DMS53 (cell line): ENCODE measurements around the gene CACNA2D3.

Experiments used
- DNase-seq: peaks from one replicate; lab custom pipeline; 2025; lab: John Stamatoyannopoulos, UW

The CACNA2D3 gene

DNA sequence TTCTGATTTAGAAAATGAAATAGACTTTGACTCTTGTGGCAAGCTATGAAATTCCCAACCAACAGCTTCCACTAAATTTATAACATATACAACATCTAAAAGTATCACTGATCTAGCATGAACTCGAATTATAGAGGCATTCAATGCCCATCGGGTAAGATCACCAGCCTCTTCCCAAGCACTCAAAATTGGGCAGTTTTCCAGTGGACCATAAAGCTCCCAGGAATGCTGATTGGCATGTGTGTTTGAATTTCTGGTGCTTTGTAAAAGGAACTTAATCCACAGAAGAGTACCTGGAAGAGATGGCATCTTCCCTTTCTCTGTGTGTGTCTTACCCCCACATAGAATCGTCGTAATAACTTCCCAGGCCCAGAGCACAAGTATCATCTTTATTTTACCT is 795.5 kb downstream of the CACNA2D3 start:
- no peak for DNase-seq

DNA sequence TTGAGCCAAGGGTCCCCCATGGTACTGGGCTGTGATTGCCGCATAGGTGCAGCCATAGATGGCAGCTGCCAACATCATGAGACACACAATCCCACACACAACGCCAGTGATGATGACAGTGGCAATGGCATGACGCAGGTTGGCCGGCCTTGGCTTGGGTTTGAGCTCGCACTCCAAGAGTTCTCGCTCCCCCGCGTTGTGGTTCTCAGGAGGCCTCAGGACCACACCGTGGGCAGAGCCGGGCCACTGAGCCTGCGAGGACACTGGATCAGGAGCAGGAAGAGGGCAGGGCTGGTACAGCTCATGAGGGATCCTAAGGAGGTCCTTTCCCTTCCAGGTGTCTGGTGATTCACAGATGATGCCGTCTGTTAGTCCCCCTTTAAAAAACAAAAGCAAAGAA is 796.2 kb downstream of the CACNA2D3 start:
- no peak for DNase-seq

GRCh38 chr3:54928046-54928770 is 805.9 kb downstream of the CACNA2D3 start, which contains the start of gene LRTM1:
LRTM1 (minus strand) TSS chr3:54928059; CDS start chr3:54927911, 148 bp downstream.
- DNase-seq: no peak

DNA sequence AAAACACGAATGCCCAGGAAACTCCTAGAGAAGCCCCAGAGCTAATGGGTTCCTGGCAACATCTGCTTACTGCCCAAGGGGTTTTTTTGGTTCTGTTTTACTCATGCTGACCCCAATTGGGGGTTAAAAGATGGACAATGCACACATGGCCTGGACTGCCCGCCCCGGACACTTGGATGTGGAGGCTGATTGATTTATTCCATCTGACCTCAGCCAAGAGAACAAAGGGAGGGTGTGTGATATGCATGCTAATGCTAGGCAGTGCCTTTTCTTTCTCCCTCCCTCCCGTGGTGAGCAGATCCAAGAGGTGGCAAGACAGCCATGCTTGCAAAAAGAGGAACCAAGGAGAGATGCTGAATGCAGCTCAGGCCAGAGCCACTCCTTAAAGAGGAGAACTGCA is 808.8 kb downstream of the CACNA2D3 start:
- no peak for DNase-seq

GRCh38 chr3:54932606-54933005 is 810.3 kb downstream of the CACNA2D3 start:
- no peak for DNase-seq

- DNase-seq: no peak
These were observed 813.5 kb downstream of the CACNA2D3 start for GRCh38 chr3:54935869-54936268.

DNA sequence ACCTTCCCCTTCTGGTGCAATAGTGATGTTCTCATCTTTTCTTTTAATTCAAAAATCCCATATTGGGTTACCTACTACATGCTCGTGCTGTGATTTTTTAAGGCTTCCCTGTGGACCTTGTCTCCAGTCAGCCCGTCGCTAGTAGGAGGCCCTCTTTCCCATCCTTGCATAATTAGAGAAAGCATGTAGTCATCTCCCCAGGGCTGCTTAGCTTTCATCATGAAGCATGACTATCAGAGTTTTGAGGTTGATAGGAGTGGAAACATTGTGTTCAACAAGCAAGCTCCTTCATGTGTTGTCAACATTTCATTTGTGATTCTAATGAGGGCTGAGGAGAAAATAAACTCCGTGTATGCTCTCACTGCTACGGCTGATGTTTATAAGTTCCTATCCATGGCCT is 814.2 kb downstream of the CACNA2D3 start:
- no peak for DNase-seq

DNA sequence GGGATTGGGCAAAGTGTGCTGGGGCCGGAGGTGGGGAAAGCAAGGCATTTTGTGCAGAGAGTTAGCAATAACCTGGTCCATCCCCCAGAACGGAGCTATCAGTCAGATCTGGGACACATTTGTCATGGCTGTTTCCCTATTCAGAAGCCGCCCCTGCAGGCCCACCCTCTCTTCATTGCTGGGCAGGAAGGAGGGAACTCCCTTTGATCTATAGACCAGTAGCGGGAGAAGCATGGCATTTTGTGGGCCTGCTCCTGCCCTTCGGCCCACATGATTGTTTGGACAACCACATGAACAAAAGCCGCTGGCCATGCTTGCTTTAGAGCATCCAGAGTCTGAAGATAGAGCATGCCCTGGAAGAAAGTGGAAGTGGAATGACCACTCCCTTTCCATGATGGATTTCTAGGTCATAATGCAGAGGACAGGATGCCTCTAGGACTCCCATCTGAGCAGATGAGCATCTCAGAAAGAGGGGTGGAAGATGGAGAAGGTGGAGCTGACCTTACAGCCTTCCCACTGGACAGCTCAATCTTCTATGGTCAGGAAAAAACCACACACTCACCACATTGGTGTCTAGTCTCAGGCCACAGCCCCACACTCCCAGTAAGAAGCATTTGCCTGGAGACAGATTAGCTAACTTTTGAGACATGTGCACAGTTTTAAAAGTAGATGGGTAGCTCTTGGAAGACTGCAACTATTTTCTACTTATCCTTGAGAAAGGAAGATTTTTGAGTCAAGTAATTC is 817.4 kb downstream of the CACNA2D3 start:
- DNase-seq: no peak

GRCh38 chr3:54940971-54941370 is 818.6 kb downstream of the CACNA2D3 start:
- DNase-seq: no peak

DNA sequence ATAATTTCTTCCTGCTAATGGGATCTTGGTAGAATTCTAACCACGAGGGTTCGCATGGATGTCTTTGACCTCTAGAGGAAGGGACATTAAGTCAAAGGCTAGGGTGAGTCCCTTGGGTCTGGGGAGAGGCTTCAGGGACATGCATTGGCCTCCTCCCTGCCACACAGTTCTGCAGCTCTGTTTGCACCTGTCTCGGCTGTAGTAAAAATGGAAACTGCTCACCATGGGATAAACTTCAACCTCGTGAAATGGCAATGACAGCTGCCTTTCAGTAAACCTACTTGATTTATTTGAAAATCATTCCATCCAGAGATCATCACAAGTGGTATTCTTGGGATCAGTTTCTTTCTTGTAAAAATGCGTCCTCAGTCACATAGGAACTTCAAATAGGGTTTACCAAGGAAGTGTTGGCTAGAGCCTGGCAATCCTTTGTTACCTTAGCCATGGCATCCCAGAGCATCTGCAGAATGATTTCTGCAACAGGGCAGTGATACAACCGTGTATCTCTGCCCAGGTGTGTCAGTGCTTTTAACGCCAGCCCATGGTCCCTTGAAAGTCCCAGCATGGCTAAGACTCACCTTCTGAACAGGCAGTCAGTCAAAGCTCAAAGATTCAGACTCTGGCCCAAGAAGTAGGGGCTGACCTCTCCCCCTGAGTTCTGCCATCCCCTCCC is 819.5 kb downstream of the CACNA2D3 start:
- DNase-seq: no peak

- DNase-seq: no peak
These were observed 827.2 kb downstream of the CACNA2D3 start for GRCh38 chr3:54949491-54950044.

- no peak for DNase-seq
These were observed 828.1 kb downstream of the CACNA2D3 start for GRCh38 chr3:54950391-54951003.

DNA sequence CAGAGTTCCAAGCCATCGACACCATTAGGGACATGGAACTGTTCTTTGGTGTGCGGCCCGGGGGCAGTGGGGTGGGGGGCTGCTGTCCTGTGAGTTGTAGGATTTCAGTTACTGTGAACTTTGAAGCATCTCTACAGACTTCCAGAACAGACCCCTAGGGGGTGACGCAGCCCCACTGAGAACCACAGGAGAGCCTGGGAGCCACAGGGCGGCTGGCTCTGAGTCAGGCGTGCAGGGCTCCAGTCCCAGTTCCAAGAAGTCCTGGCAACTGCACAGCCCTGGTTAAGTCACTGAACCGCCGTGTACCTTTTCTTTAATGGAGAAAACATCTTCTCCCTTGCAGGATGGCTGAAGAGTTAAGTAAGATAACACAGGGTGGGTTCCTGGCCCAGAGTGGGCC is 829.1 kb downstream of the CACNA2D3 start:
- DNase-seq: peak; percentile 7

DNA sequence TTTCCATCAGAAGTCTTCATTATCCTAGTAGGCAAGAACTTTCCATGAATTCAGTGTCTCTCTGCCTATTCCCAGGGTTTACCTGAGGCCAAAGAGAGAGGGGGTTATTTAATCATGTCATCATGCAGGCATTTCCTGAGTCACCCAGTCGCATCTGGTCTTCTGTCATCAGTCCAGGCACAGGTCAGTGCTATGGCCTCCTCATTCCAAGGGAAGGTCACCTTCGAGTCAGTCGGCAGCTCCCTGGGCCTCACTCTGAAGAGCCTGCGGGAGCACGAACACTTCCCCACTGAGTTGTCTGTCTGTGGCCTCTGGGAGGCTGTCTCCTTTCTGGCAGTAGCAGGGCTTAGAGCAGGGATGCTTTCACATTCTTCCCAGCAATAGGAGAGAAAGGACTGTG is 831.7 kb downstream of the CACNA2D3 start:
- DNase-seq: peak; percentile 25

- DNase-seq: no peak
These were observed 832.2 kb downstream of the CACNA2D3 start for GRCh38 chr3:54954521-54954920.

- DNase-seq: no peak
These were observed 833.1 kb downstream of the CACNA2D3 start for GRCh38 chr3:54955496-54955895.

GRCh38 chr3:54955941-54956340 is 833.6 kb downstream of the CACNA2D3 start:
- DNase-seq: no peak

- DNase-seq: no peak
These were observed 835.4 kb downstream of the CACNA2D3 start for GRCh38 chr3:54957711-54958110.

DNA sequence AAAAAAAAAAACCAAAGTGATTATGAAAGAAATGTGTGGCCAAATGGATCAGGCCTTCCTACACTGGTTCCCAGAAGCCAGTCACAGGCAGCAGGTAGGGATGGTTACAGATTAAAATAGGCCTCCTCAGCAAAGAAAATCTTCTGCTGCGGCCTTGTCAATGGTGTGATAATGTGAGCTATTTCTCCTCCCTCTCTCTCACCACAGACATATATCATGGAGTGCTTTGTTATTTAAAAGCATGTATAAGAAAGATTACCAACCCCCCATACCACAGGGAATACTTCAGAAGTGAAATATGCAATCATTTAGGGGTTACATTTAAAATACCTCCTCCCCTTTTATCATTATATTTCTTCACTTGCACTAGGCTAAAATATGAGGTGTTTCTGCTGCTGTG is 837.7 kb downstream of the CACNA2D3 start:
- no peak for DNase-seq

DNA sequence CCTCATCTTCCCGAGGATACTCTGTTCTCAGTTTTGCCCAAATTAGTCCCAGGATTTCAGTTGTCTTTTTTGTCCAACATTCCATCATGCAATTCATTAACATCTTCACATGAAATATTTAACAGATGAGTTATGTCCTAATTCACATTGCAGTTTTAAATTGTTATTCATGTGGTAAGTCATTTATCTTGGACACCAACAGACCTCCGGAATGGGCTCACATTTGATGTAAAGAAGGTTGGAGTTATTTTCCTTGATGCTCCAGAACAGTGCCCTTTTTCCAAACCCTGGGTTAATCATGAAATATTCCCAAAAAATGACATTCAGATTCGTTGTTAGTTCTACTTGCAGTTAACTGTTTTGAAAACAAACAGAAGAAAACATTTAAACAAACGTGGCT is 838.3 kb downstream of the CACNA2D3 start:
- no peak for DNase-seq

DNA sequence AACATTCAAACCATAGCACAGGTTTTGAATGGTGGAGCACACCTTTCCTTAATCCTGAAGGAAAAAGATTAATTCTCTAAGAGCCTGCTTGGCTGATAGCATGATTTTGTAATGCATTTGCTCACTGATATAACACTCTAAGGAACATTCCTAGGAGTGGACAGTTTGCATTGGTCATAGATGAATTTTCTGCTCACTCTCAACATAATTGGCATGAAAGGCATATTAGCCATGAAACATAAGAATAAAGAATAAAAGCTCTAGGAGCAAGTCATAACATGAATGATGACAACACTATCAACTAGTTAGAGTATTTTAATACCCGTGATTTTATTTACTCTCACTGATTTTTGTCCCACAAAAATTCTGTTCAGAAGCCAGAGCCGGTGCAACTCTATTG is 839.8 kb downstream of the CACNA2D3 start:
- no peak for DNase-seq

DNA sequence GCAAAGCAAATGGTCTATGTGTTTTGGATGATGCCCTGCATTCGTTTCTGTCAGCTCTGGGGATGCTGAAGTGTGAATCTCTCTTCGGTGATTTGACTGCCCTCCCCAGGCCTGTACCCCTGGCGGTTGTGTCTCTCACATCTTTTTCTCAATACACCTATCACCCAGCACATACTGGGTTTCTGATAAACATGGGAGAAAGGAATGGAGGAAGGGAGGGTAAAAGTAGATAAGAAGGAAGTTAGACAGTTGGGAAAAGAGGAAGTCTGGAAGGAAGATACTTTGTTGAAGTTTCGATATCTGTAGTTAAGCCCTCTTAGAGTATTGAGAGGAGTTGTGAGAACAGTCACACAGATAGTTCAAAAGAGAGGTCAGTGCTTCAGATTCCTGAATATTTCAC is 841.3 kb downstream of the CACNA2D3 start:
- no peak for DNase-seq
